ENCODE measurements around the gene RTTN. TPM values are rescaled to one million over a fixed set of nuclear protein-coding genes. Genes with fewer than 3 reads are reported as not detected.

Gene RTTN
- total and polyA plus RNA-seq, 10 of the 15 experiments (the other 5 are each of a cell fraction or from before 2014, with no cell fraction given) = 9.4 to 36.6 (median 15.7) TPM

GRCh38 chr18:70181725-70182124 is 23.8 kb downstream of the RTTN start:
- ATAC-seq = no peak
- BruUV-seq (replicated peaks) = no TSS peak

More at GRCh38 chr18:70181725-70182124, 23.8 kb downstream of the RTTN start:
- Histone ChIP-seq H4K20me1 (ENCODE audit: control insufficient read depth, insufficient read depth) (no peaks in the 10 kb centered on the region), H3K9ac (ENCODE audit: control insufficient read depth, insufficient read depth, low read length) (no peak overlapping the region), H3K27ac (ENCODE audit: control insufficient read depth, insufficient read depth) (no peak overlapping the region), H3K4me3 (no peak overlapping the region), H2AFZ (ENCODE audit: control insufficient read depth, low read depth, low read length) (no peak overlapping the region), H3K79me2 (ENCODE audit: control insufficient read depth, insufficient read depth, low read length) (no peaks in the 10 kb centered on the region; the same call in 1 of the 2 replicates), H3K36me3 (ENCODE audit: control insufficient read depth in 2 of 2, insufficient read depth in 2 of 2, low read length in 1 of 2) (0 out of 4 replicates have a peak, but pooled peaks cover 0 to 4% of the 10 kb centered on the region in 2 experiments), H3K27me3 (replicated peaks in 1 of 2; ENCODE audit: control insufficient read depth in 2 of 2, insufficient read depth in 2 of 2, low read length in 1 of 2) (no peaks in the 10 kb centered on the region), H3K4me2 (ENCODE audit: control insufficient read depth, insufficient read depth) (no peak overlapping the region), H3K4me1 (ENCODE audit: control insufficient read depth, insufficient read depth, low read length) (no peaks in the 10 kb centered on the region; the same call in 1 of the 2 replicates), H3K9me3 (replicated peaks; ENCODE audit: control insufficient read depth, insufficient read depth, low read length) (no peaks in the 10 kb centered on the region; the same call in 2 of the 3 replicates)
- FAIRE-seq (no peak), DNase-seq (ENCODE audit: low read depth, low spot score) (no peak)
- in situ Hi-C loops (cut with MboI) = no loop called here
- ChIA-PET POLR2A (no interaction called here), CTCF (no interaction called here), SMC1A (ENCODE audit: uncharacterized antibody, unreplicated experiment) (no interaction called here), RAD21 (ENCODE audit: unreplicated experiment) (no interaction called here)
- intact Hi-C loops (cut with micrococcal nuclease; ENCODE audit: unreplicated experiment) = no loop called here
- no peak for TF ChIP-seq IRF3 (IDR thresholded peaks at IDR 0.05)
- TF ChIP-seq ZNF687 (IDR thresholded peaks at IDR 0.05) = no peak
- TF ChIP-seq PML (IDR thresholded peaks at IDR 0.05; ENCODE audit: low read length) = no peak
- TF ChIP-seq ATF3 (IDR thresholded peaks at IDR 0.05; ENCODE audit: borderline replicate concordance, extremely low read depth, low read depth, low read length) = no peak
- TF ChIP-seq PAX8 (IDR thresholded peaks at IDR 0.05) = no peak
- TF ChIP-seq EED (IDR thresholded peaks at IDR 0.05; ENCODE audit: low read depth) = no peak
- no peak for TF ChIP-seq ZNF384 (IDR thresholded peaks at IDR 0.05; ENCODE audit: borderline replicate concordance, low read depth, low read length)
